ENCODE measurements around the gene TMEM184C.

Gene TMEM184C

DNA sequence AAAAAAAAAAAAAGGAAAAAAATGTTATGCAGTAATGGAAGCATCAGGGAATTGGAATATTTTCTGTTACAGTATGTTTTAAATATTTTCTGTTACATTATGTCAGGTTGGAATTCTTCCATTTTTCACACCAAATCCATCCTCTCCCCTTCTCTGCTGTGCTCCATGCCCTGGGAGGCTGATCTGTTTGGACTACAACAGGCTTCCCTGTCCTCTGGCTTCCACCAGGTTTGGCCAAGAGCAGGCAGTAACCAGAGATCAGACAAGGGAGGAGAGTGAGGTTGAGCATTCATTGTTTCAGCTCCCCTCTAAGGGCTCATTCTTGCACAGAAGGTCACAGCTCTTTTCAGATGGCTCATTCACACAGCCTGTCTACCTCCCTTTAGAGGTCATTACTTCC, 11.7 kb upstream of the TMEM184C start:
- no peak for DNase-seq

DNA sequence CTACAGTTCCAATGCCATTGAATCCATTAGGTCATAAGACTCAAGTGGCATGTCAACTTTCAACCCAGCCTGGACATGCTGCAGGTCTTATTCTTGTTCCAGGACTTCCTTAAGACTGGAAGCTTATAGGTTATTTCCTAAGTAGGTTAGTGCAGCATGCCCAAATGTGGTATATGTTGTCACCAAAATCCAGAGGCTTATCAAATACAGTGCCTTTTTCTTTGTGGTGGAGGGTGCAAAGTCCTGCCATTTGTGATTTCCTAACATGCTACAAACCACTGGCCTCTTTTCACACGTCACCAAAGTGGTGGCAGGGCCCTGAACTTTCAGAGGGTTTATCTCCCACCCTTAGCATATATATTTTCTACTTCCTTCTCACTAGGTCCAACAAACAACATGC, 9.7 kb upstream of the TMEM184C start:
- DNase-seq: no peak

DNA sequence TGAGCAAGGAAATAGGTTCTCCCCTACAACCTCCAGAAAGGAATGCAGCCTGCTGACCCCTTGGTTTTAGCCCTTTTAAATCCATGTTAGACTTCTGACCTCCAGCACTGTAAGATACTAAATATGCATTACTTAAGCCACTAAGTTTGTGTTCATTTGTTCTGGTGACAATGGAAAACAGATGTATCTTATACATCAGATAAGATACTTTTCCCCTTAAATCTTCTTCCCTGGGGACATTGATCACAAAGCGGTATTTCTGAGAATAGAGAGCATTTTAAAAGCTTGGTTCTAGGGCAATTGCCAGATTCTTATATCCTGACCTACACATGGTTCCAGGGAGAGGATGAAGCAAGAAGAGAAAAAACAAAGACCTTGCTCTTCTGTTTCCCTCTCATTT, 6.5 kb upstream of the TMEM184C start:
- no peak for DNase-seq

DNA sequence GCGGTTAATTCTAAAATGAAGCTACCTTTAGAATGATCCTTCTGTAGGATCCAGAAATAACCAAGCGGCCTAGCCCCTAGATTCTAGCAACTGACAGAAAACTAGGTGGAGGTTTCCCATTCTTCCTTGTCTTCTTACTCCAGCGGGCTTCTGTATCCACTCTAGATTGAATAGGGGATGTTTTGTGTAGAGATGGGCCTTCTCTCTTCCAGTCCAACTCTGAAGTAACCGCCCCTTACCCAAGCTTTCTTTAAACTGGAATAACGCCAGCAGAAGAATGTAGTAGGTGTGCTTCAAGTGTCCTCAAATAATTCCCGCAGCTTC, 386 bp upstream of the TMEM184C start:
- no peak for DNase-seq

DNA sequence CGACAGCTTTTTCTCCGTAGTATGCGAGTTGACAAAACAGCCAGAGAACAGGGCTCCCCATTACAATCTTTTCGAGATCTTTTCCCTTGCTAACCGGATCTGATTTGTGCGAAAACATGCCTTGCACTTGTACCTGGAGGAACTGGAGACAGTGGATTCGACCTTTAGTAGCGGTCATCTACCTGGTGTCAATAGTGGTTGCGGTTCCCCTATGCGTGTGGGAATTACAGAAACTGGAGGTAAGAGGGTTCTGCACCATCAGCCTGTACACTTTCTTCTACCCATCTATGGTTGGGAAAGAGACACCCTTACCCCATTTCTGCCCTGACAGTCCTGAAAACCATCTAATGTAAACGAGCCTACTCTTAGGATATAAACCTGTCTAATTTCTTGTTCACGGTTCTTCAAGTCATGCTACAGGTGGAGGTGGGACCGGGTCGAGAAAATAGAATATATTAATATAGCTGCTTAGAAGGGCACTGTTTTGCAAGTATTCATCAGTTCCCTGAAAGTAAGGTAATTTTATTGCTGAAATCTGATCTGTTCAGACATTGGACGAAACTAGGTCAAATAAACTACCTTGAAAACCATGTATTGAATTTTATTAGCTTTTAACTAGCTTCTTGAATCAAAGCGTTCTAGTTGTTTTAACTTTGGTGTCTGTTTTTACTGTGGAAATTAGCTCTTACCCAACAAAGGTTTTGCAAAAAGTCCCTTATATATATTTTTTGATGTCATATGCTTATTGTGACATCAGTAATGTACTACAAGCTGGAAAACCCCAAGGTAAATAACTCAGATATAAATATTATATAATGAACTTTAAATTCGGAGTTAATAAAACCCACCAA, 869 bp downstream of the TMEM184C start:
- no peak for DNase-seq

DNA sequence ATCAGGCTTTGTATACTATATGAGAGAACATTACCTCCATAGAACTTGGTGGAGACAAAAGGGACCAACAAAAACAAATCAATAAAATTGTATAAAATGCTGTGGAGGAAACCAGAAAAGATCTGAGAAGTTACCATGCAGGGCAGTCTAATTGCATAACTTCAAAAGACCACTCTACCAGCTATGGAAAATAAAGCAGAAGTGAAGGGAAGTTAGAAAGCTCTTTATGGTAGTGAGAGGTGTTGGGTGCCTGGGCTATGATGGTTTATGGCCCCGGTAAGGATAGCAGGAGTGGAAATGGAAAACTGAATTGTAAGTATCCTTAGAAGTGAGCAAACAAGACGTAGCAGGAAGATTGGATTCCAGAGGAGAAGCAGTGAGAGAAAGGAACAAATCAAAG, 3.1 kb downstream of the TMEM184C start:
- no peak for DNase-seq

DNA sequence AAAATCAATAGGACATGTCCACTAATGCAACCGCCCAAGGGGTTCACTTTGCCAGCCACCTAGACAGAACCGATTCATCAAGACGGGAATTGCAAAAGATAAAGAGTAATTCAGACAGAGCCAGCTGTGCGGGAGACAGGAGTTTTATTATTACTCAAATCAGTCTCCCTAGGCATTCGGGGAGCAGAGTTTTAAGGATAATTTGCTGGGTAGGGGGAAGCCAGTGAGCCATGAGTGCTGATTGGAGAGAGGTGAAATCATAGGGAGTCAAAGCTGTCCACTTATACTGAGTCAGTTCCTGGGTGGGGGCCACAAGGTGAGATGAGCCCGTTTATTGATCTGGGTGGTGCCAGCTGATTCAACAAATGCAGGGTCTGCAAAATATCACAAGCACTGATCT, 8.5 kb downstream of the TMEM184C start:
- no peak for DNase-seq

DNA sequence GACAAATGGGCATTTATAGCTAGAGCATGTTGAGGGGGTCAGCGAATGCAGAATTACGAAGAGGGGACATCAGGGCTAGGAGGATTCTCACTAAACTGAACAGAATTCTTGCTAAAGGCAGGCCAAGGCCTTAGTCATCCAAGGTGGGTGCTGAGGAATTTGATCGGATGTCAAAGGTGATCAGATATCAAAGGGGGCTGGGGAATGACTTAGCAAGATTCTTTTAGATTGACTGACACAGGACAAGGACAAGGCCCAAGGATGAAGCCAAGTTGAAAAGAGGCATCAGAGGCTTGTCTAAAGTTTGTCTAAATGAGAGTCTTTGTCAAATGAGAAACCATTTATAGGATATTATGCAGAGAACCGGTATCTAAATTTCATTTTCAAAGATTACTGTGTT, 9.7 kb downstream of the TMEM184C start:
- no peak for DNase-seq

DNA sequence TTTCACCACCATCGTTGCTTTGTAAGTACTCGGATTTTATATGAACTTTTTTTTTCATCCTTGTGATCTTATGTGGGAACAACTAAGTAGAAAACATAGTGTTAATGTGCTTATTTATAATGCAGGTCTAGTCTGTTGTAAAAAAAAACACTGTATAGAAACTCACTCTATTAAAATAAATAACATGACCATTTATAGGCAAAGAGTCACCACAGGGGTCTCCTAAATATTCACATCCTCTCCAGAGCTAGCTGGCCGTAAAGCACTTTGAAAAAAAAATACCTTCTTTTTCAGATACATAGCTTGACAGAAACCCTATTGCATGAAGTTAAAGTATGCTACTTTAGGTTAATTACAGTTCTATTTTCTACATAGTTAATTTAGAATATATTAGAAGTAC, 11.2 kb downstream of the TMEM184C start:
- DNase-seq: no peak

DNA sequence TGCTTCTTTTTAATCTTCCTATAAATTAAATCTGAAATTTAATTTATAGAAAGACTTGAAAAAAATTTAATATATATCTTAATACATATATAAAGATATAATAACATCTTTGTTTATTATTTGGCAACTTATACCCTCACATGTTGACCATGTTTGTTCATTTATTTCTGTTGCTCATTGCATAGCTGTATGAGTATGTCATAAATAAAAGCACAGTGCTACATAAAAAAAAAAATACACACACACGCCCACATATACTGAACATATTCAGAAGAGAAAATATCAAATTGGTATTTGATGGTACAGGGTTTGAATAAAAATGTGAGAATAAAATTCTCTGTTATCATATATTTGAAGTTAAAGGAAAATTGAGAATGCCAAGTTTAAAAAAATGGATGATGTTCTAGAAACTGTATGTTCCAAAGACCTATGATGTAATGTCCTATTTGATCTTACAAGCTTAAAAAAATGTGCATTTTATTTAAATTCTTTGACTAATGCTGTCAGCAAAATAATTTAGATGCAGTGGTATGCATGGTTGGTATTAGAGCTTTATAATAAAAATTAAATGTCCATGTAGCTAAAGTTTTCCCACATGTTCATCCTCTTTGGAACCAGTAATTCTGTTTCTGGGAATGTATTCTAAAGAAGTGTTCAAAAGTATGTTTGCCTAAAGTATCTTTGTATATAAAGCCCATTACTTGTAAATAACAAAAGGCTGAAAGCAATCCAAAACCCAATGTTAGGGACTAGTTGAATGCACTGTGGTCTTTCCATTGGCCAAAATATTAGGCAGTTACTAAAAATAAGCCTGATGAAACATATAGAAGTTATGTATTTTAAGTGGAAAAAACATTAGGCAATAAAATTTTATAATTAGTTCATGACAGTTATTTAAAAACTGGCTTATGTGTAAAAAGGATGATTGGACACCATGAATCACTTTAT, 12.9 kb downstream of the TMEM184C start:
- DNase-seq: no peak

DNA sequence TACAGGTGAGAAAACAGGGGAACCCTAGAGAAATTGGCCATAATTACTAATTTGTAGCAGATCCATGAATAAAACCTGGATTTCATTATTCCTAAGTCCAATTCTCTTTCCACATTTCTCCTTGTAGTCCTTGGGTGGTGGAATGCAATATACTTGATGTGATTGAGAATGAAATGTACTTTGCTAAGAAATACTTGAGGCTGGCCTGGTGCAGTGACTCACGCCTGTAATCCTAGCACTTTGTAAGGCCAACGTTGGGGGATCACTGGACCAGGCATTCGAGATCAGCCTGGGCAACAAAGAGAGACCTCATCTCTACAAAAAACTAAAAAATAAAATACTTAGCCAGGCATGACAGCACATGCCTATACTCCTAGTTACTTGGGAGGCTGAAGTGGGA, 15.9 kb downstream of the TMEM184C start:
- no peak for DNase-seq

DNA sequence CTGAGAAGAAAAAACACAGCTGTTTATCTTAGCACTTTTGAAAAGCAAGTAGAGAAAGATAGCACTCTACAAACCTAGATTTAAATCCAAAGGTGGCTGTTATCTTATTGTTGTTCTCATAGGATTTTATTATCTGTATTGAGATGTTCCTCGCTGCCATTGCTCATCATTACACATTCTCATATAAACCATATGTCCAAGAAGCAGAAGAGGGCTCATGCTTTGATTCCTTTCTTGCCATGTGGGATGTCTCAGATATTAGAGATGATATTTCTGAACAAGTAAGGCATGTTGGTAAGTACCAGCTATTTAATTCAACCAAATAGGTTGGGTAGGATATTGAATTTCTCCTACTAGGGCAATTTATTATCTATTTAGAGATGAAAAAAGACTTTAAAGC, 16.4 kb downstream of the TMEM184C start:
- no peak for DNase-seq

DNA sequence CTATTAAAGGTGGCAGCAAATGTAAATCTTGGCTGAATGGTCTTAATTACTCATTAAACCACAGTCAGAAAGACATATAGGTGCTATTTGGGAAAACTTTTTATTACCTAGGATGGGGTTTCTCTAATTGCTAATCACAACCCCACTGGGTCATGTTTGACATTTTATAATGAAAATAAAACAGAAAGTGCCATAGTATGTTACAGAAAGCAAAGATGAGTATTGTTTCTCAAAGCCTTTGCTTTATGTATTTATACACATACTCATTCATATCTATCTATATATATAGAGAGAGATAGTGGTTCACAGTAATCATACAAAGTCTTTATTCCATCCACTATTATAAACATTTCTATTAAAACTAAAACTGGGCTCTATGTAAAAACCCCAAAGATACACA, 18.2 kb downstream of the TMEM184C start:
- DNase-seq: no peak

DNA sequence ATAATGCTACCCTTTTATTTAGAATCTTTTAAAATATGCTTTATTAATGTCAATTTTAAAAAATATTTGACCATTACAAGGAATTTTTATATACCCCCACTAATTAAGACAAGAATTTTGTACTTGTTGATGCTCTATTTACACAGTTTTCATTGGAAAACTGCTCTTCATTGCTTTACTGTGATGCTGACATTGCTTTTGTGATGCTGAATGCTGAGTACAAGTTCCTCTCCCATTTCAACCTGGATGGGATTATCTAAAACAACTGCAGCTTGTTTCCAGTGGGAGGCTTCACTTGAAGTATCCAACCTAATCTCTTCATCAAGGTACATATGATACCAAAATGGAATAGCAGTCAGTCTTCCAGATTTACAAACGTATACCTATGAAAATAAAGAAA, 21.2 kb downstream of the TMEM184C start:
- no peak for DNase-seq

DNA sequence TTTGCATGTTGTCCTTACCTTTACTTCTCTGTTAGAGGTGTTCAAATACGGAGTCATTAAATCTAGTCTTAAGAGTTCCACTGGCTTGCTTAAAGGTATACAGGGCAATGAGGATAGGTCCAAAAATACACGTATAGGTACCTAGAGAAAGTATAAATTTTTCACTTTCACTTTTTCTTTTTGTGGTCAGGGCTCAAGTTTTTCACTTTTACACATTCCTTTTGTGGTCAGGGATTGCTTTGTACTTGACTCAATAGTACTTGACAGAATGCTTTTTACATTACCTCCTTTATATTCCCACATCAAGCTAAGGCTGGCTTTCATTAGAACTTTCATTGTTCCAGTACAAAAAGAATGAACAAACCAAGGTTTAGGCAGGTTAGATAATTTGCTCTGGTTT, 21.7 kb downstream of the TMEM184C start:
- no peak for DNase-seq

DNA sequence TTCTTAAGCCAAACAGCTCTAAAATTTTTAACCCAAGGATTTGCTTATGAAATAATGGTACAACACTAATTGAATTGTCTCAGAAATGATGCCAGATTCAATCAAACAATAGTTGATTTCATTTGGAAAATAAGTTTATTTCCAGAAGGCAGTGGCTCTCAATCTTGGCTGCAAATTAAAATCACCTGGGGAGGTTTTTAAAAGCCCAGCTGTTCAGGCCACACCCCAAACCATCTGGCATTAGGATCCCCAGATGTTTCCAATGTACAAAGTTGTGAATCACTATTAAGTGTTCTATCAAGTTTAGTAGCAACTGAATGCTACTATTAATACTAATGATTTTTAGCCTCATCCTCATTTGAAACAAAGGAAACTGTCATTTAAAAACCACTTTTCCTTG, 22.2 kb downstream of the TMEM184C start:
- no peak for DNase-seq

DNA sequence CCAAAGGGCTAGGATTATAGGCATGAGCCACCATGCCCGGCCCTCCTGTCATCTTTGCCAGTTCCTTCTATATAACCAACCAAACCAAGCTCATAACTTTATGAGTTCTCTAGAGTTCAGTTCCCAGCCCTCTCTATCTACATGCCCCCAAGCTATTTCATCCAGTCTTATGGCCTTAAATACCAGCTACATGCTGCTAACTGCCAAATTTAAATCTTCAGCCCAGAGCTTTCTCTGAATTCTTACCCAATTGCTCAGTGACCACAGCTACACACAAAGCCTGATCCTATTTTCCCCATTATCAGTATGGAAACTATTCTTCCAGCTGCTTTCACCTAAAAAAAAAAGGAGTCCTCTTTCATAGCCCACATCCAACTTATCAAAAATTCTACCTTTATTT, 23.1 kb downstream of the TMEM184C start:
- no peak for DNase-seq

DNA sequence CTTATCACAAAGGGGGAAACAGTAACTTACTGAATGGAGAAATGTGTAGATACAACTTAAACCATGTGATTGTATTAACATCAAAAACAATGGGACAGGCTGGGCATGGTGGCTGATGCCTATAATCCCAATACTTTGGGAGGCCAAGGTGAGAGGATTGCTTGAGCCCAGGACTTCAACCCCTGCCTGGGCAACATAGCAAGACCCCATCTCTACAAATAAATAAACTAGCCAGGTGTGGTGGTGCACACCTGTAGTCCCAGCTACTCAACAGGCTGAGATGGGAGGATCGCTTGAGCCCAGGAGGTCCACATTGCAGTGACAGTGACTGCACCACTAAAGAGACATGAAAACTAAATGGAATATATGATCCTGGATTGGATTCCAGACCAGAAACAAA, 26.4 kb downstream of the TMEM184C start:
- DNase-seq: no peak

DNA sequence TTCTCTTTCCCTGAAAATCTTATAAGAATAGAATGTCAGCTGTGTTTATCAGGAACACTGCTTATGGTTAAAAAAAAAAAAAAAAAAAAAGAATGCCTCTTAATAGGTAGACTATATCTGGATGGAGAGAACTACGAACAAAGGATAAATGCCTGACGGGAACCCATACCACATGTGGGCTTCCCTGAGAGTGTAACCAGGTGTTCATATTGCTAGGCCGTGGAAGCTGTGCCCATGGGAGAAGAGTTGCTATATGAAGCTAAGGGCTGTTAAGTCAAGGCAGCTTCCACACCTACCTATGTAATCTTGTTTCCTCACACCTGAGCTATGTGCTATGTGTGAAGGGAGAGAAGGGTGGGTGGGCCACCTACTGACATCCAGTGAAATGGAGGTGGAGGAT, 27.3 kb downstream of the TMEM184C start:
- no peak for DNase-seq

DNA sequence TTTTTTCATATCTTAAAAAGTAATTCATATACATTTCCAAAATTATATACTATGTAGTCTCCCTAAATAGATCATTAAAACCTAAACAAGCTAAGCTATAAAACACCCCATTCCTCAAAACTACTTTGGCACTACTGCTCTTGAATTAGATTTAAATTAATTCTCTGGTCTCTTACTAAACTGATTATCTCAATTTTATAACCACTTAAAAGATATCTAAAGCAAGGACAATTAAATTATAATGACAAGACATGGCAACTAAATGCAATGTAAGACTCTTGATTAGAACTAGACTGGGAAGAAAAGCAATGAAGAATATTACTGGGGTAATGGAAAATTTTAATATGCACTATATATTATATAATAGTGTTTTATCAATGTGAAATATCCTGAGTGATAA, 27.9 kb downstream of the TMEM184C start:
- no peak for DNase-seq

DNA sequence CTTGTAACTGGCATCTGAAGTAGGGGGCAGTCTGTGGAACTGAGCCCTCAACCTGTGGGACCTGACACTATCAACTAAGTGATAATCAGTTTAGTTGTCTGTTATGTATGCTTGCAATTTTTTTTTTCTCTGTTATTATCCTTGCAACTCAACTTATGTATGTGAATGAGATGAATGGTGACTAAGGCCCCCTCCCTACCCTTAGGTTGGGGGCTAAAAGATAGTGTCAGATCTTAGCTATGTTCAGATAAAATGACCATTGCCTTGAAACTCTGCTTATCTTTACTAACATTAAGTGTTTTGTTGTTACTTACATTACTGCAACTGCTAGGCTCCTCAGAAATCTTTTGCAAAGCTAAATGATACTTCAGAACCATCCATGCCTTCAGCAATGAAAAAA, 31.5 kb downstream of the TMEM184C start:
- no peak for DNase-seq

DNA sequence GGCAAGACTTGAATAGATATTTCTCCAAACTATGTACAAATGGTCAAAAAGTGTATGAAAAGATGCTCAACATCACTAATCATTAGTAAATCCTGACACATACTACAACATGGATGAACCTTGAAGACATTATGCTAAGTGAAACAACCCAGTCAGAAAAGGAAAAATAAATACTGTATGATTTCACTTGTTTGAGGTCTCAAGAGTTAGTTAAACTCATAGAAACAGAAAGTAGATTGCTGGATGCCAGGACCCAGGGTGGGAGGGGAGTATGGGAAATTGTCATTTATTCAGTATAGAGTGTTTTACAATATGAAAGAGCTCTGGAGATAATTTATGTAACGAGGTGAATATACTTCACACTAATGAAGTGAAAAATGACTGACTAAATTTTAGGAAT, 34.4 kb downstream of the TMEM184C start:
- DNase-seq: no peak

DNA sequence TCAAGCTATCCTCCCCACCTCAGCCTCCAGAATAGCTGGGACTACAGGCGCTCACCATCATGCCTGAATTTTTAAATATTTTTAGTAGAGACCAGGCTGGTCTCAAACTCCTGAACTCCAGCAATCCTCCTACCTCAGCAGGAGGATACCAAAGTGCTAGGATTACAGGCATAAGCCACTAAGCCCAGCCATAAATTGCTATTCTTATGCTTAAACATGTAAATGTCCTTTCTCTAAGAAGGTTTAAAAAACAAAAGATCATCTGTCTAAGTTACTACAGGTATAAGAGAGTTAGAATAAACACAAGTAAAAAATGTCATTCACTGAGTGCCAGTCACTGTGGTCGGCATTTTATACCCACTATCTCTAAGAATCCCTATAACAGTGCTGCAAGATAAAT, 38.4 kb downstream of the TMEM184C start:
- no peak for DNase-seq

DNA sequence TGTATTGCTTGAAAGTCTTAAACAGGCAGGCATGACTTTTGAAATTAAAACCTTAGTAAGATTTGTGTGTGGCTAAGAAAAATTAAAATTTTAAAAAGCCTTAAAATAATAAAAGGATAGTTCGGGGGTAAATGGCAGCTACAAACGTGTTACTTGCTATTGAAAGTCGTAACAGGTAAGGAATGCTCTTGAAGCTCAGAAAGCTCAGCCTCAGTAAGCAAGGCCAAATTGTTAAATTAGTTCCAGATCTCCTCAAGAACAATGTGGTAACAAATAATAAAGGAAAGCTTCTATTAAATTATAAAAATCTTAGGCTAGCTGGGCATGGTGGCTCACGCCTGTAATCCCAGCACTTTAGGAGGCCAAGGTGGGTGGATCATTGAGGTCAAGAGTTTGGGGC, 41.3 kb downstream of the TMEM184C start:
- DNase-seq: no peak
